22Rv1 (cell line): Measurements from ENCODE around the gene THEMIS.

Experiments
- ZFX ChIP-seq: fragments of 450-650 bp; IDR thresholded peaks from 2 replicates; pipeline ENCODE4 v1.6.1; 2017; ENCODE audit warnings: antibody characterized with exemption, borderline replicate concordance
- TF ChIP-seq, protein P1 (sequence below): fragments of 450-650 bp; IDR thresholded peaks from 2 replicates; pipeline ENCODE4 v1.5.1; 2017; ENCODE audit warnings: mild to moderate bottlenecking

DNA sequence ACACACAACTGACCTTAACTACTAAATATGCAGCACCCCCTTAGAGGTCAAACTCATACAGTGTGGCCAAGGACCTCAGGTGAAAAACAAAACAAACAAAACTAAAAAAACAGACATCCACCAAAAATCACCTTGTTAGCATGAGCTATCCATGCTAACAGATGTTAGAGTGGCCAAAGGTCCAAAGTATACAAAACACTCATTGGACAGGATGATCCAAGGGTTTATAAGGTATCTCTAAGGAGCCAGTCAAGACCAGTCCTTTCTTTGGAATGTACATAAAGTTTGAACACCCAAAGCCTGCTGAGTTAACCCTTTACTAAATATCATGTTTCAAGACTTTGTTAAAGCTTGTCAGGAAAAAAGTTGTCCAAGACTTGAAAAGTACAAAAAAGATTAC, 35.8 kb downstream of the THEMIS start:
- TF ChIP-seq, protein P1, sequence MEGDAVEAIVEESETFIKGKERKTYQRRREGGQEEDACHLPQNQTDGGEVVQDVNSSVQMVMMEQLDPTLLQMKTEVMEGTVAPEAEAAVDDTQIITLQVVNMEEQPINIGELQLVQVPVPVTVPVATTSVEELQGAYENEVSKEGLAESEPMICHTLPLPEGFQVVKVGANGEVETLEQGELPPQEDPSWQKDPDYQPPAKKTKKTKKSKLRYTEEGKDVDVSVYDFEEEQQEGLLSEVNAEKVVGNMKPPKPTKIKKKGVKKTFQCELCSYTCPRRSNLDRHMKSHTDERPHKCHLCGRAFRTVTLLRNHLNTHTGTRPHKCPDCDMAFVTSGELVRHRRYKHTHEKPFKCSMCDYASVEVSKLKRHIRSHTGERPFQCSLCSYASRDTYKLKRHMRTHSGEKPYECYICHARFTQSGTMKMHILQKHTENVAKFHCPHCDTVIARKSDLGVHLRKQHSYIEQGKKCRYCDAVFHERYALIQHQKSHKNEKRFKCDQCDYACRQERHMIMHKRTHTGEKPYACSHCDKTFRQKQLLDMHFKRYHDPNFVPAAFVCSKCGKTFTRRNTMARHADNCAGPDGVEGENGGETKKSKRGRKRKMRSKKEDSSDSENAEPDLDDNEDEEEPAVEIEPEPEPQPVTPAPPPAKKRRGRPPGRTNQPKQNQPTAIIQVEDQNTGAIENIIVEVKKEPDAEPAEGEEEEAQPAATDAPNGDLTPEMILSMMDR = no peak
- no peak for TF ChIP-seq ZFX
